Pancreas (tissue), 10 donors: ENCODE results near the gene ITPRIPL1. TPM values are rescaled to one million over a fixed set of nuclear protein-coding genes. Genes with fewer than 3 reads are reported as not detected.
A peak's percentile ranks its signal among the peaks of the same experiment; 100 is the strongest.

ENCODE experiments used
- ATAC-seq, 4 donors: fragments of 200-7000 bp; cut with Tn5 transposase; one replicate each; pipeline versions ENCODE4 v1.8.0 to v1.9.1; 2020; ENCODE audit warnings: mild to moderate bottlenecking in 4 of 4, moderate library complexity in 4 of 4
- DNase-seq, 6 donors: peaks; one replicate each; pipeline ENCODE4 v3.0.0-alpha.2; 2020
- FAIRE-seq: peaks from 2 replicates; lab custom pipeline; 2012; peaks lifted over from hg19 to GRCh38; lab: Jason Lieb, UNC
- H3K27ac ChIP-seq, 4 donors: fragments of 200-600 bp; sonication (generic); 1 replicate in 3 of 4; 2 replicates in 1 of 4; pipeline versions ENCODE4 v1.5.0 to v1.8.0; 2020
- H3K27me3 ChIP-seq, 4 donors: fragments of 200-600 bp; one replicate each; pipeline ENCODE4 v1.8.0; 2021
- H3K36me3 ChIP-seq, 3 donors: fragments of 200-600 bp; sonication (generic) in 1 of 3; one replicate each; pipeline versions ENCODE4 v1.5.0 to v1.8.0; 2020 to 2021
- H3K4me1 ChIP-seq, 3 donors: fragments of 200-600 bp; one replicate each; pipeline ENCODE4 v1.8.0; 2021
- H3K4me3 ChIP-seq, 4 donors: fragments of 200-600 bp; sonication (generic) in 2 of 4; one replicate each; pipeline versions ENCODE4 v1.5.0 to v1.8.0; 2020 to 2021
- H3K9me3 ChIP-seq, 4 donors: fragments of 200-600 bp; one replicate each; pipeline ENCODE4 v1.8.0; 2021
- WGBS, 2 donors: extraction: QIAGEN DNeasy Blood & Tissue Kit; methylation state at CpG; one replicate each; pipeline ENCODE4 v1.1.7; 2013; 5-methylcytosine and 5-hydroxymethylcytosine counted together
- intact Hi-C, 3 donors: fragments of 100-400 bp; cut with DNase I; formaldehyde crosslinking; loops; one replicate each; pipeline versions ENCODE4 v1.11.1 to v1.14.2; 2022
- polyA plus RNA-seq, 2 donors: library from polyadenylated mRNA; stranded (reverse); fragments of 200-250 nt; gene quantifications; one replicate each; pipeline ENCODE4 v1.2.3, GENCODE V29; 2013
- total RNA-seq, 6 donors: library from RNA; stranded (reverse); fragmentation: NEBNext Ultra II Directional in 4 of 6; extraction: Animal tissue kit (Norgen Biotek cat#: 25700) in 4 of 6; gene quantifications; one replicate each; pipeline versions ENCODE4 v1.2.1 to v1.2.4, GENCODE V29; 2021 to 2023
- TF ChIP-seq, protein P1 (sequence below), 4 donors: fragments of 200-600 bp; sonication (generic) in 3 of 4; IDR thresholded peaks; one replicate each; pipeline versions ENCODE4 v1.5.0 to v1.8.0; 2021; ENCODE audit warnings: antibody characterized with exemption in 4 of 4
- donor health status: healthy with polysubstance abuse.
- donor health status: DM: no; HTN: no; CAD: no; lungs with moderate emphysema.
- donor health status: DM: no; HTN: no; CAD: no.
- donor health status: control.
- donor health status: control.
- donor health status: Bipolar disorder and iron deficiency.
- donor health status: DM: yes; HTN: yes; CAD: no.
- donor health status: DM: no; HTN: no; CAD: no.
- donor health status: DM: no; HTN: no; CAD: no.
- donor health status: DM: yes; HTN: yes; CAD: no.

ITPRIPL1 gene
- total and polyA plus RNA-seq, 8 donors = 0.38 to 1.4 (median 0.54) TPM

DNA sequence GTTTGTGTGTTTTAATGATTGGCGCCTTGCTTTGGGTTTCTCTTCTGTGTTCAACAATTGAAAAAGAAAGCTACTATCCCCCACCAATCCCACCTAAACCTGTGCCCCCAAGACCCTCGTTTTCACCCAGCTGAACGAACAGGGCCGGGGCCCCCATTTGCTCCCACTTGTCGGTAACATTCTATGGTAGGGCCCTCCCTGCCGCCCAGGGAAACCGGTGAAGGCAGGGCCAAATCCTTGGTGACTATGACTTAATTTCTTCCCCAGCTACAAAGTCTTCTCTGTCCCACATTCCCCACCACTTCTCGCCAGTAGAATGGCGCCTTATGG lies 19.2 kb upstream of the ITPRIPL1 start:
- 8 to 13% methylated on average over 9 of the region's 9 CpGs for WGBS, 2 donors
- no peaks in the 10 kb centered on the region for H3K27me3 ChIP-seq
- ATAC-seq = peak in 2 of 4 donors; percentile 3 to 7
- peak overlapping the region; percentile 55 to 74 (median 70) for H3K27ac ChIP-seq
- H3K9me3 ChIP-seq = no peaks in the 10 kb centered on the region
- H3K36me3 ChIP-seq = peaks cover 6 to 25% (median 18%) of the 10 kb centered on the region in 3 donors
- DNase-seq = no peak
- TF ChIP-seq, protein P1, sequence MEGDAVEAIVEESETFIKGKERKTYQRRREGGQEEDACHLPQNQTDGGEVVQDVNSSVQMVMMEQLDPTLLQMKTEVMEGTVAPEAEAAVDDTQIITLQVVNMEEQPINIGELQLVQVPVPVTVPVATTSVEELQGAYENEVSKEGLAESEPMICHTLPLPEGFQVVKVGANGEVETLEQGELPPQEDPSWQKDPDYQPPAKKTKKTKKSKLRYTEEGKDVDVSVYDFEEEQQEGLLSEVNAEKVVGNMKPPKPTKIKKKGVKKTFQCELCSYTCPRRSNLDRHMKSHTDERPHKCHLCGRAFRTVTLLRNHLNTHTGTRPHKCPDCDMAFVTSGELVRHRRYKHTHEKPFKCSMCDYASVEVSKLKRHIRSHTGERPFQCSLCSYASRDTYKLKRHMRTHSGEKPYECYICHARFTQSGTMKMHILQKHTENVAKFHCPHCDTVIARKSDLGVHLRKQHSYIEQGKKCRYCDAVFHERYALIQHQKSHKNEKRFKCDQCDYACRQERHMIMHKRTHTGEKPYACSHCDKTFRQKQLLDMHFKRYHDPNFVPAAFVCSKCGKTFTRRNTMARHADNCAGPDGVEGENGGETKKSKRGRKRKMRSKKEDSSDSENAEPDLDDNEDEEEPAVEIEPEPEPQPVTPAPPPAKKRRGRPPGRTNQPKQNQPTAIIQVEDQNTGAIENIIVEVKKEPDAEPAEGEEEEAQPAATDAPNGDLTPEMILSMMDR (IDR thresholded peaks at IDR 0.05) = no peak
- peaks cover 3 to 15% (median 7%) of the 10 kb centered on the region in 3 donors for H3K4me1 ChIP-seq
- peak overlapping the region; percentile 74 to 91 (median 78) for H3K4me3 ChIP-seq
- intact Hi-C loops = no loop called here
- FAIRE-seq = no peak

GRCh38 chr2:96306370-96306769 lies 18.7 kb upstream of the ITPRIPL1 start:
- ATAC-seq = no peak
- intact Hi-C loops = no loop called here
- Histone ChIP-seq H3K4me3 (peak overlapping the region in 2 of 4 donors; percentile 74 to 80), H3K36me3 (peaks cover 6 to 21% (median 15%) of the 10 kb centered on the region in 3 donors), H3K4me1 (peaks cover 3 to 15% (median 7%) of the 10 kb centered on the region in 3 donors), H3K27ac (no peak overlapping the region), H3K9me3 (no peaks in the 10 kb centered on the region), H3K27me3 (no peaks in the 10 kb centered on the region)
- 69 to 75% methylated on average over 3 of the region's 3 CpGs for WGBS, 2 donors
- no peak for DNase-seq
- no peak for FAIRE-seq
- TF ChIP-seq, protein P1 (IDR thresholded peaks at IDR 0.05) = no peak

DNA sequence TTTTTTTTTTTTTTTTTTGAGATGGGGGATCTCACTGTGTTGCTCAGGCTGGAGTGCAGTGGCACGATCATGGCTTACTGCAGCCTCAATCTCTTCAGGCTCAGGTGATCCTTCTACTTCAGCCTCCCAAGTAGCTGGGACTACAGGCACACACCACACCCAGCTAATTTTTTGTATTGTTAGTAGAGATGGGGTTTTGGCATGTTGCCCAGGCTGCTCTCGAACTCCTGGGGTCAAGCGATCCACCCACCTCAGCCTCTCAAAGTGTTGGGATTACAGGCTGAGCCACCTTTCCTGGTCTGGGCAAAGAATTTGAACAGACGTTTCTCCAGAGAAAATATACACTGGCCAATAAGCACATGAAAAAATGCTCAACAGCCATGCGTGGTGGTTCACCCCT lies 16.9 kb upstream of the ITPRIPL1 start:
- peaks cover 0 to 3% (median 2%) of the 10 kb centered on the region in 3 donors for H3K36me3 ChIP-seq
- H3K9me3 ChIP-seq = no peaks in the 10 kb centered on the region
- no peak overlapping the region for H3K4me3 ChIP-seq
- FAIRE-seq = no peak
- no peak for ATAC-seq
- peaks cover 3 to 15% (median 7%) of the 10 kb centered on the region in 3 donors for H3K4me1 ChIP-seq
- 81 to 82% methylated on average over 5 of the region's 5 CpGs for WGBS, 2 donors
- intact Hi-C loops = no loop called here
- DNase-seq = no peak
- no peak overlapping the region for H3K27ac ChIP-seq
- no peaks in the 10 kb centered on the region for H3K27me3 ChIP-seq
- TF ChIP-seq, protein P1 (IDR thresholded peaks at IDR 0.05) = no peak

DNA sequence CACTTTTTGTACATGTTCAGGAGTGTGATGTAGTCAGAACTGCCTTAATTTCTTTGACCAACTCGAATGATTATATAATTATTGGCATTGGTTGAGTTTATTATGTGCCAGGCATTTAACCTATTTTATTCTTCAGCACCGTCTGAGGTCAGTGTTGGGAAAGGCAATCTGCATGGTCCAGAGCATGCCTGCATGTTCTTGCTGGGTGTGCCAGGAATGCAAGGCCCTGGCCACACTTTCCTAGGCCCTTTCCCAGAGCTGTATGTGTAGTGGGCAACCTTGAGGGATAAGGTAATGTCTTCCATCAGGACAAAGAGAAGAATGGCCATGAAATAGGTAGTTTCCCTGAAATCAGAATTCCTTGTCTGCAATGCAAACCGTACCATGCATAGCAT lies 10.1 kb upstream of the ITPRIPL1 start:
- intact Hi-C loops = no loop called here
- Histone ChIP-seq H3K4me3 (no peak overlapping the region), H3K27ac (no peak overlapping the region), H3K36me3 (no peaks in the 10 kb centered on the region), H3K27me3 (peaks cover 0 to 12% (median 0%) of the 10 kb centered on the region in 4 donors), H3K9me3 (no peaks in the 10 kb centered on the region), H3K4me1 (no peaks in the 10 kb centered on the region)
- no peak for ATAC-seq
- TF ChIP-seq, protein P1 (IDR thresholded peaks at IDR 0.05) = no peak
- FAIRE-seq = no peak
- 60 to 65% methylated on average over 3 of the region's 3 CpGs for WGBS, 2 donors
- DNase-seq = no peak

GRCh38 chr2:96315400-96316071 lies 9.6 kb upstream of the ITPRIPL1 start:
- Histone ChIP-seq H3K27ac (no peak overlapping the region), H3K27me3 (peaks cover 0 to 13% (median 0%) of the 10 kb centered on the region in 4 donors), H3K4me1 (no peaks in the 10 kb centered on the region), H3K4me3 (no peak overlapping the region), H3K9me3 (no peaks in the 10 kb centered on the region), H3K36me3 (no peaks in the 10 kb centered on the region)
- no peak for FAIRE-seq
- no peak for DNase-seq
- intact Hi-C loops = no loop called here
- TF ChIP-seq, protein P1 (IDR thresholded peaks at IDR 0.05) = no peak
- no peak for ATAC-seq
- WGBS, 2 donors = 63 to 78% methylated on average over 7 of the region's 7 CpGs
